AG04449 (cell line): ENCODE data around the gene ADORA1.

Experiments used
- CTCF ChIA-PET: fragments of 350-600 bp; formaldehyde crosslinking; extraction: SDS; loops from one replicate; lab custom pipeline; 2021; ENCODE audit warnings: antibody characterized with exemption; lab: Yijun Ruan, JAX
- POLR2A ChIA-PET: fragments of 400-600, 350-600 bp; formaldehyde crosslinking; extraction: SDS; loops from one replicate; lab custom pipeline; 2020; ENCODE audit warnings: antibody characterized with exemption, inconsistent platforms; lab: Yijun Ruan, JAX
- DNase-seq: peaks from one replicate; pipeline ENCODE4 v3.0.0-alpha.2; 2010; ENCODE audit warnings: low read depth, low spot score
- H3K4me3 ChIP-seq: 2 replicates; pipeline ENCODE4 v1.5.1; 2011; ENCODE audit warnings: low read depth, mild to moderate bottlenecking, control low read depth, low read length
- TF ChIP-seq, protein P1 (sequence below): IDR thresholded peaks from one replicate; pipeline ENCODE4 v1.5.1; 2011; ENCODE audit warnings: mild to moderate bottlenecking, moderate library complexity, low read length, control low read depth, inconsistent platforms; ENCODE audit not compliant: insufficient read depth; ENCODE audit errors: missing control alignments

The ADORA1 gene

DNA sequence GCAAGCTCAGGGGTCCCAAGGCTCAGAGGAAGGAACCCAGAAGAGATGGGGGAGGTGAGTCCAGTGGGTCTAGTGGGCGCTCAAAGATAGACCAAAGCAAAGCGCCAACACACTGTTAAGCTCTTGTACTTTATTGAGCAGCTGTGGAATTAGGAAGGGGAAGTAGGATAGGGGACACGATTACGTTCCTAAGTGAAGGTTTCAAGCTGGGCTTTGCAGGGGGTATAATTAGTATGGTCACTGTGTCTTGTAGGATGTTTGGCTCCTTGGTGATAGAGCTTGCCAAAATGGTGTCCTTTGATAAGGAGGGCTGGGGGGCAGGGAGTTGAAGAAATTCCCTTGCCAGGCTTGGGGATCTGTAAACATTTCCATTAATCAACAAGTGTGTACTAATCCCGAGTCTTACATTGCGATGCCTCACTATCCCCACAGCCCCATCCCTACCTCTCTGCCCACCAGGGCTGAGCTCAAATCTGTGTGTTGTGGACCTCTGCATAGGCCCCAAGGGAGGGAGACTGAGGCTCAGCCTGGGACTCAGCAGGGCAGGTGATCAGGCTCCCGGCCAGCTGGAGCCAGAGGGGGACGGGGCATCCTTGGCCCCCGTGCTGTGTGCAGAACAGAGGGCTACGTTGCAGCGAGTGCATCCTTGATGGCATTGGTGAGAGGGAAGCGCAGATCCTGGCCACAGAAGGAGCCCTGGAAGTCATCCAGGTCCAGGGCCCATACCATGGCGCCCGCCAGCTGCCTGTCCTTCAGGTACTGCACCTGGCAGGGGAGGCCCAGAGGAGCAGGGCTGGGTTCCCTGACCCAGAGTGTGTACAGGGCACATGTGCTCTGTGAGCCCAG lies 51.5 kb downstream of the ADORA1 start:
- TF ChIP-seq, protein P1, sequence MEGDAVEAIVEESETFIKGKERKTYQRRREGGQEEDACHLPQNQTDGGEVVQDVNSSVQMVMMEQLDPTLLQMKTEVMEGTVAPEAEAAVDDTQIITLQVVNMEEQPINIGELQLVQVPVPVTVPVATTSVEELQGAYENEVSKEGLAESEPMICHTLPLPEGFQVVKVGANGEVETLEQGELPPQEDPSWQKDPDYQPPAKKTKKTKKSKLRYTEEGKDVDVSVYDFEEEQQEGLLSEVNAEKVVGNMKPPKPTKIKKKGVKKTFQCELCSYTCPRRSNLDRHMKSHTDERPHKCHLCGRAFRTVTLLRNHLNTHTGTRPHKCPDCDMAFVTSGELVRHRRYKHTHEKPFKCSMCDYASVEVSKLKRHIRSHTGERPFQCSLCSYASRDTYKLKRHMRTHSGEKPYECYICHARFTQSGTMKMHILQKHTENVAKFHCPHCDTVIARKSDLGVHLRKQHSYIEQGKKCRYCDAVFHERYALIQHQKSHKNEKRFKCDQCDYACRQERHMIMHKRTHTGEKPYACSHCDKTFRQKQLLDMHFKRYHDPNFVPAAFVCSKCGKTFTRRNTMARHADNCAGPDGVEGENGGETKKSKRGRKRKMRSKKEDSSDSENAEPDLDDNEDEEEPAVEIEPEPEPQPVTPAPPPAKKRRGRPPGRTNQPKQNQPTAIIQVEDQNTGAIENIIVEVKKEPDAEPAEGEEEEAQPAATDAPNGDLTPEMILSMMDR, result no peak
- no peak overlapping the region for H3K4me3 ChIP-seq
- ChIA-PET POLR2A (interaction anchor here (1.0 kb wide), 1 partner anchor 13 kb away, joined by 3 read pairs; no protein-coding TSS in a partner anchor), CTCF (interaction anchor here (0.9 to 15.2 kb wide), 7 partner anchors 8 to 139 kb away, joined by 3 to 209 read pairs (median 5); no protein-coding TSS in a partner anchor)
- no peak for DNase-seq

DNA sequence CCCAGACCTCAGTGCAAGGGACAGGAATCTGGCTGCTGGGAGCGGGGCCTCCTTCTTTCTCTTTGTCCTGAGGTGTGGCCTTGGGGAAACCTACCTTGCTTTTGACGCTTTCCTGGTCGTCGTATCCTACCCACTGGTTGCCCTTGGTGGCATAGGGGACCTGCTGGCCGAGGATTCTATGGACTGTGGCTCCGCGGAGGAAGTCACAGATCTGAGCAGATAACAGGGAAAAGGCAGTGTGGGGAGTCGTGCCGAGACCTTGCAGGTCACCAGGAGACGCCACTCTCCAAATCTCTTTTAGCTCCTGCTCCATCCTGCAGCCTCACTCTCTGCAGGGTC lies 52.1 kb downstream of the ADORA1 start:
- POLR2A ChIA-PET, result interaction anchor here (1.0 kb wide), 1 partner anchor 12 kb away, joined by 3 read pairs; no protein-coding TSS in a partner anchor
- CTCF ChIA-PET, result interaction anchor here (1.2 to 15.2 kb wide), 4 partner anchors 8 to 140 kb away, joined by 3 to 209 read pairs (median 49); no protein-coding TSS in a partner anchor
- TF ChIP-seq, protein P1, result no peak
- no peak for DNase-seq
- H3K4me3 ChIP-seq, result no peak overlapping the region

DNA sequence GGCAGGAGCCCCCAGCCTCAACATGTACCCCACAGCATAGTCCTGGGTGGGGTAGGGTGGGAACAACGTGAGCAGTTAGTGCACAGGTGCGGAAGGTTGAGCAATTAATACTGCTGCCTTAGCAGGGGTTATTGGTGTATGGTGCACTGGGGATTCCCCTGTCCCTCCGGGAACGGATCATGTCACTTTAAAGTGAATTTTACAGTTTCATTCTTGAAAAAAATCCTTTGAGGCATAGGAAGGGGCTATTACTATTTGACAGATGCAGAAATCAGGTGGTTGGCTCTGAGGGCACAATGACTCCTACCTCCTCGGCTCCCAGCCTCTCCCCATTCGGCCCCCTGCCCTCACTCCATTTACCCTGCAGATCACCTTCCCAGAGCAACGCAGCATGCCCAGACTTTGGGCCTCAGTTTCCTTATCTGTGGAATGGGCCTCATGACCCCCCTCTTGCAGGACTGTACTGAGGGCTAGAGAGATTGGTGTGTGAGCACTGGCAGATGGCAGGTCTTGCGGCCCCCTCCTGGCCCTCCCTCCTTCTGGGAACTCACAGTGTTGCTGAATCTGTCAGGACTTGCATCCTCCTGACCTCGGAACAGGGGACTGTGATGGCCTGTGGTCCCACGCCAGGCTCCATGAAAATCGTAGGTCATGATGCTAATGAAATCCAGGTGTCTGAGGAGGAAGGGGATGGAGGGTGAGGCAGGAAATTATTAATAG lies 53.2 kb downstream of the ADORA1 start:
- TF ChIP-seq, protein P1, result no peak
- ChIA-PET POLR2A (no interaction called here), CTCF (interaction anchor here (10.5 kb wide), 1 partner anchor 9 kb away, joined by 94 read pairs; no protein-coding TSS in a partner anchor)
- DNase-seq, result no peak
- no peak overlapping the region for H3K4me3 ChIP-seq

GRCh38 chr1:203181586-203182386 lies 54.3 kb downstream of the ADORA1 start:
- H3K4me3 ChIP-seq, result no peak overlapping the region
- TF ChIP-seq, protein P1, result no peak
- DNase-seq, result no peak
- ChIA-PET POLR2A (no interaction called here), CTCF (interaction anchor here (0.8 to 10.5 kb wide), 5 partner anchors 9 to 35 kb away, joined by 3 to 94 read pairs (median 5); no protein-coding TSS in a partner anchor)

DNA sequence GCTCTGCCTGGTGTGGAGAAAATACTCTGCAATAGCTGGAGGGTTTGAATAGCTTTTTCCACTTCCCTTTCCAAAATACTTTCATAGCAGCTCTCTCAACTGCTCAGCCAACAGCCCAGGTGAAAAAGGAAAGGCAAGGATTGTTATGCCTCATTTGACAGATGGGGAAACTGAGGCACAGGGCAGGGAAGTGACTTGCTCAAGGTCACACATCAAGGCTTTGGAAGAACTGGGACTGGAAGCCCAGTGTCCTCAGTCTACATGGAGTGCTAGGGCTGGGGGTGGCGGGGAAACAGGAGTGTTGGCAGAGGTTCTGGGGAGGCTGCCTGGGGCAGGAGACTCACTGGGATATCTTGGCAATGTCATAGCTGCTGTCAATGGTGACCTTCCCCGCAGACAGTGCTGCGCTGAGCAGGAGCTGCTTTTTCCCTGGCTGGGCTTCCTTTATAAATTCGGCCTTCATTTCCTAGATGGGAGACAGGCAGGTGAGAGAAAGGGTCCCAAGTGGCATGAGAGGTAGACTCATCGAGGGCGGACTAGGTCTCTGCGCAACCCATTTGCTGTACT lies 54.9 kb downstream of the ADORA1 start:
- TF ChIP-seq, protein P1, result no peak
- CTCF ChIA-PET, result interaction anchor here (0.8 to 10.5 kb wide), 5 partner anchors 8 to 34 kb away, joined by 3 to 94 read pairs (median 5); no protein-coding TSS in a partner anchor
- POLR2A ChIA-PET, result no interaction called here

More for the DNA sequence above, 54.9 kb downstream of the ADORA1 start:
- no peak overlapping the region for H3K4me3 ChIP-seq
- no peak for DNase-seq
